Spleen (tissue), 7 donors: Measurements from ENCODE around the gene FAM9A.

Experiments
- CTCF ChIP-seq, 11 experiments: fragments of 200-600 bp in 7 of 11; fragments of 450-650 bp in 4 of 11; sonication (generic) in 4 of 11; IDR thresholded peaks in 8 of 11; conservative IDR thresholded peaks in 3 of 11; 1 replicate in 7 of 11; 2 replicates in 4 of 11; pipeline versions ENCODE4 v1.4.0 to v1.8.0; 2016 to 2021; ENCODE audit warnings: antibody characterized with exemption in 11 of 11, inconsistent platforms in 4 of 11, mild to moderate bottlenecking in 1 of 11
- POLR2A ChIP-seq, 3 donors: fragments of 450-650 bp; IDR thresholded peaks; one replicate each; pipeline ENCODE4 v1.5.1; 2017; ENCODE audit warnings: antibody characterized with exemption in 3 of 3, mild to moderate bottlenecking in 1 of 3
- donor health status: DM: no; HTN: no; CAD: no; lungs with moderate emphysema.
- donor health status: DM: no; HTN: no; CAD: no.
- donor health status: DM: no; HTN: no; CAD: no.

- no peak for TF ChIP-seq CTCF (IDR thresholded peaks at IDR 0.05 in 8 of 11, conservative IDR thresholded peaks at IDR 0.05 in 3 of 11)
- no peak for TF ChIP-seq POLR2A (IDR thresholded peaks at IDR 0.05)
These were observed 33.2 kb upstream of the FAM9A start for GRCh38 chrX:8834392-8834791.
